Pulmonary artery endothelial cell (primary cell): ENCODE measurements around the gene CHMP5. TPM values are rescaled to one million over a fixed set of nuclear protein-coding genes. Genes with fewer than 3 reads are reported as not detected.

Source experiments
- DNase-seq: peaks from one replicate; pipeline ENCODE4 v3.0.0-alpha.2; 2011; ENCODE audit warnings: low read depth, low spot score
- total RNA-seq: library from RNA; depleted of rRNA; stranded (reverse); fragments of >200 nt; gene quantifications from 2 replicates; pipeline ENCODE4 v1.2.3, GENCODE V29; 2014

CHMP5 gene
- total RNA-seq, 1 donor from 2014 or later, result 84.0 TPM

- DNase-seq, result no peak
Observed at GRCh38 chr9:33242609-33243134, 22.2 kb upstream of the CHMP5 start.

- DNase-seq, result no peak
Observed at GRCh38 chr9:33244137-33244784, 20.6 kb upstream of the CHMP5 start.

DNA sequence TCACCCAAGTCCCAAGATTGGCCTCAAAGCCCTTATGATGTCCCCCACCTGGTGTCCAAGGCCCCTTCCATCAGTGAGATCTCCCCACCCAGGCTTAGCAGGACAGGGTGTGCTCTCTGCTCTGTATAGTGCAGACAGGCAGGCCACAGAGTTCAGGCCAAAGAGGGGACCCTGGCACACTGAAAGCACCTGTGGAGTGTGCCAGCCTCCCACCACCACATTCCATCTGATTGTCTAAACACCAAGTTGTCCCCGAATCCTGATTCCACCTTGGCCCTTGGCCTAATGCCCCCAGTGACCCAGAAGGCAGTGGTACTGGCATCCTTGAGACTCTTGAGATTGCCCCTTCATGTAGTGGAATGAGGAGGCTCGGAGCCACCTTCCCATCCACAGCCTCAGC is 19.5 kb upstream of the CHMP5 start:
- no peak for DNase-seq

DNA sequence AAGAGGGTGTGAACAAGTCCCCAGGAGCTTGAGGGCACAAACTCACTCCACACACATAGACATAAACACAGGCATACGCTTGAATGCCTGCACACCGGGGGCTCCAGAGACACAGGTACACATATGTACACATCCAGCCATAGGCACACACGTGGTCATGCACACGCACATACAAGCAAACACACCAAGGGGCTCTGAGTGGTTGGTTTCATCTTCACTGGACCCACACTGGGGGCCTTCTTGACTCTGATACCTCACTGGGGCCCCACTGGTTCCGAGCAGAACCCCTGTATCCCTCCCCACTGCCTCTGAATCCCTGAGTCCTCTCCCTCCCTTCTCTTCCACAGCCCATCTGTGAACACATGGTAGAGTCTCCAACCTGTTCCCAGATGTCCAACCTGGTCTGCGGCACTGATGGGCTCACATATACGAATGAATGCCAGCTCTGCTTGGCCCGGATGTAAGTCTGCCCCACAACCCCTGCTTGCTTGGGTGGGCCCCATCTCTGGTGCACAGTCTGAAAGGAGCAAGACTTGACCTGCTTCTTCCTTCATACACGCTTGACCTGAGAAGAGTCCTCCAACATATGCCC is 18.5 kb upstream of the CHMP5 start:
- DNase-seq, result no peak

DNA sequence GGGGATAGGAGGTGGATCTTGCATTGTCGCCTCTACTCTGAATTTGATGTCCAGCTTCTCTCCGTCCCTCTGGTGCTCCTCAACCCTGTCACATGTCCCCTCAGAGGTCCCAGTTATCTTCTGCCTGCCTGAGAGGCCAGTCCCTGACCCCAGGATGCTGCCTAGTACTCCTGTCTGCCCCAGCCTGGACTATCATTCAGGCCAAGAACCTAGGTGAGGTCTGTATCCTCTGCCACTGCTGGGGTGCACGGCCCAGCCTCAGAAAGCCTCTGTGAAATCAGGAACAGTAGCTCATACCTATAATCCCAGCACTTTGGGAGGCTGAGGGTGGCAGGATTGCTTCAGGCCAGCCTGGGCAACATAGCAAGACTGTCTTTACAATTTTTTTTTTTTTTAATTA is 16.2 kb upstream of the CHMP5 start:
- no peak for DNase-seq

- DNase-seq, result no peak
Observed at GRCh38 chr9:33249087-33249658, 15.7 kb upstream of the CHMP5 start.

GRCh38 chr9:33249983-33250382 is 14.9 kb upstream of the CHMP5 start:
- no peak for DNase-seq

DNA sequence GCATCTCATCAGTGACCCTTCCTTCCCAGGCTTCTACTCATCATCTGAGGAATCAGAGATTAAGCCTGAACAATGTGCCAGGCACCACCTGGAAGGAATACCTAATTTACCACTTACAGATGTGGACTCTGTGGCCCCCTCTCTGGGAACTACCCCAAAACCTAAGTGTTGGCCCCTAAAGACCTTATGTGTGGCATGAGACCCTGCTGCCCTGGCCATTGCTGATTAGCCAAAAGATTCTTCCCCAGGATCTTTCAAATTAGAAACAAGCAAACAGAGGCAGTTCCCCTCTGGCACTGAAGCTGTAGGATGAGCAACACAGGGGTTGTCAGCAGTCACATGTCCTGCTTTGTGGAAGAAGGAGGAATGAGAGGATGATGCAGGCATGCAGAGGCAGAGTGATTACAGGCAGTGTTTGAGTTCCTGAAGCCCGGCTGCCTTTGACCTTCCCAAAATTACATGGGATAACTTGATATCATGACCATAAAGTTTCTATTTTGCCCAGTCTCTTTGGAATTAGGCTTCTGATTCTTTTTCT is 14.3 kb upstream of the CHMP5 start:
- no peak for DNase-seq

DNA sequence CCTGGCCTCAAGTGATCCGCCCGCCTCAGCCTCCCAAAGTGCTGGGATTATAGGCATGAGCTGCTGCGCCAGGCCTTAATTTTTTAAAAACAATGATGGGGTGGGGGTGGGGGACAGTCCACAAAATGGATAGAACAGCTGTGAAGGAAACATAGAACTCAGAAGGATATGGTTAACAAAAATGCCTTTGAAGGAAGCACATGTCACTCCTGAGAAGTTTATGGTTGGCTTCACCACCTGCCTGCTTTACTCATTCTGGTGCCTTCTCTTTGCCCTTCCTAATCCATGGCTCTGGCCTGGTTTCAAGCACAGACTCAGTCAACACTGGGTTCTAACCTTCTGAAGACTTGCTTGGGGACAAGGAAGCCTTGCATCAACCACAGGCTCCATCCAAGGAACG is 10.6 kb upstream of the CHMP5 start:
- DNase-seq, result no peak

DNA sequence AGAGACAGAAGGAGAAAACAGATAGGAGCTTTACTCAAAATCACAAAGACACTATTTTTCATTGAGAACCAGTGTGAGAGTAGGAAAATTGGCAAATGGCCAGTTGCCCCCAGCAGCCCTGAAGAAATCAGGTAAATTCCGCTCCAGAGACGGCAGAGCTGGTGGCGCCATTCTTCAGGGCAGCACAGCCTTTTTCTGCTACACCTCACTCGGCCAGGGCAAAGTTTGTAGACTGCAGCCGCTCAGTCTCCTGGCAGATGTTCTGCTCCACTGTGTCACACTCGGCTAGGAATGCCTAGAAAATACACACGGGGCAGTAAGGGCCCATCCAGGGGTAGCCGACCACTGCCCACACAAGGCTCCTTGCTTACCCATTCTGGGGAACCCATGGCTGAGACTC is 9.8 kb upstream of the CHMP5 start:
- no peak for DNase-seq

DNA sequence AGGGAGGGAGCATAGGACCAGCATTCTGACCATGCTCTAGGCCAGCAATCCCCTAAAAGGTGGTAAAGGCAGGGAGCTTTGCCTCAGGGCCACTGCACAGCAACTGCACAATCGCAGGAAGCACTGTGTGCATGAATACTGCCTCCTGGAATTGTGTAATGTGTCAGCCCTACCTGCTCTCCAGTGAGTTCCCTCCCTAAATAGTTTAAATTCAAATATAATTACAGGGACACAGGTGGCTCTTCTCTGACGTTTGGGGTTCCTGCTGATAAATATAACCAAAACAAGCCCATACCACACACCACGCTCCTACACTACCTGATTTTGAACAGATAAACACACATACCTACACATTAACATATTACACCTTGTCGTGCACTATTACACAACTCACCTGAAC is 9.4 kb upstream of the CHMP5 start:
- no peak for DNase-seq

GRCh38 chr9:33256236-33256635 is 8.6 kb upstream of the CHMP5 start:
- no peak for DNase-seq

- DNase-seq, result no peak
Observed at GRCh38 chr9:33257276-33257675, 7.6 kb upstream of the CHMP5 start.

- DNase-seq, result no peak
Observed at GRCh38 chr9:33260372-33260771, 4.5 kb upstream of the CHMP5 start.

GRCh38 chr9:33263131-33264002 is 1.5 kb upstream of the CHMP5 start:
- DNase-seq, result no peak

DNA sequence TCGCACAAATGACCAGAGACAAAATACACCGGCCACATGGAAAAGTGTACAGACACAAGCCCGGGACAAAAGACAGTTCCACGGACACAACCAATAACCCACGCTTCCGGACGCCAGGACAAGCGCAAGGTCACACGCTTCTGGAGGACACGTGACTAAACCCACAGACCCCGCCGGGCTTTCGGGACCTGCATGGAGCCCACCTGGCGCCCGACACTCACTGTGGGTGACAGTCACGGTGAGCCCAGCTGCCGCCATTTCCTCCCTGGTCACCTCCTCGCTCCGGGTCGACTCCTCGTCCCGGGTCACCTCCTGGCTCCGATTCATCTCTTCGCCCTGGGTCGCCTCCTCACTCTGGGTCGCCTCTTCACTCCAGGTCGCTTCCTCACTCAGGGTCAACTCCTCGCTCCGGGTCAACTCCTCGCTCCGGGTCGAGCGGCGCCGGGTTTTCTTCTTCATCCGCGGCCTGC is 811 bp upstream of the CHMP5 start:
- no peak for DNase-seq

- no peak for DNase-seq
Observed at GRCh38 chr9:33265211-33265865, 489 bp downstream of the CHMP5 start.

DNA sequence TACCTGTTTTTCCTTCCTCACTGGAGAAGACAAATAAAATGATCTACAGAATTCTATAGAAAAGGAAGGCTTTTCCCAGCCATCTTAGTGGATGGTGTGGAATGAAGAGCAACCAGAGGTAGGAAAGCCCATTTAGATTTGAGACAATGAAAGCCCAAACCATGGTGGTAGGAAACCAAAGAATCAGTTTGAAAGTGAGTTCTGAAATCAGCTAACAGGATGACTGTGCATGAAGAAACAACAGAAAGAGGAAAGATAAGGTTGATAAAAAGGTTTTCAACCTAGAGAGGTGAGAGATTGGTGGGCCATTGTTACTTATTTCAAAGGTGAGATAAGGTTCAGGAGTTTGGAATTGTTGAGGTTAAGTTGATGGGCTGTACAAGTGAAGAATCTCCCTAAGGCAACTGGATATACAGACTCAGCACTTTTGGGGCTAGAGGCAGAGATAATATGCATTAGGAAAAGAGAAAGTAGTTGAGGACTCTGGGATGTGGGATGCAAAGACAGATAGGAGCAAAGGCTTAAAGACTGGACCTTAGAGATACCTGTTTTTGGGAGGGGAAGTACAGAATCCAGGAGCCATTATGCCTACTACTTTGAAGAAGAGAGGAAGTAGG is 2.4 kb downstream of the CHMP5 start:
- no peak for DNase-seq

DNA sequence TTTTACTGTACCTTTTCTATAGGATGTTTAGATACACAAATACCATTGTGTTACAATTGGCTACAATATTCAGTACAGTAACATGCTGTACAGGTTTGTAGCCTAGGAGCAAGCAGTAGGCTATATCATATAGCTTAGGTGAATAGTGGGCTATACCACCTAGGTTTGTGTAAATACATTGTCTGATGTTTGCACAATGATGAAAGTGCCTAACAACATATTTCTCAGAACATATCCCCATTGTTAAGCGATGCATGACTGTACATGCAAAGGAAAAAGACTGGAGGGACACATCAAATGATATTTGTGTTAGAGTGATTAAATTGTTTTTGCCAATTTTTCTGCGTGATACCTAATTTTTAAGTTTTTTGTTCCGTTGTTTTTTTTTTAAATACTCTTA is 5.3 kb downstream of the CHMP5 start:
- DNase-seq, result no peak

- DNase-seq, result no peak
Observed at GRCh38 chr9:33272061-33272460, 7.2 kb downstream of the CHMP5 start.
